Hematopoietic multipotent progenitor cell treated with erythropoietin and hydrocortisone succinate and interleukin-3 and kit ligand, for 17 days (in vitro differentiated cells): ENCODE measurements around the gene POU6F2.

ENCODE experiments used
- DNase-seq: peaks from one replicate; pipeline ENCODE4 v3.0.0-alpha.2; 2015; ENCODE audit warnings: low spot score

The POU6F2 gene

GRCh38 chr7:39509912-39510311 lies 532.2 kb downstream of the POU6F2 start:
- no peak for DNase-seq

- no peak for DNase-seq
These were observed 533.2 kb downstream of the POU6F2 start for GRCh38 chr7:39510864-39511354.

- no peak for DNase-seq
These were observed 538.0 kb downstream of the POU6F2 start for GRCh38 chr7:39515534-39516228.

- DNase-seq = no peak
These were observed 538.8 kb downstream of the POU6F2 start for GRCh38 chr7:39516498-39516897.

GRCh38 chr7:39517240-39517639 lies 539.5 kb downstream of the POU6F2 start:
- no peak for DNase-seq
